HepG2 (cell line): ENCODE results near the gene SLBP. TPM values are rescaled to one million over a fixed set of nuclear protein-coding genes. Genes with fewer than 3 reads are reported as not detected.

ENCODE experiments used
- ATAC-seq: fragments of 200-7000 bp; cut with Tn5 transposase; 3 replicates; pipeline ENCODE4 v1.9.1; 2020; ENCODE audit warnings: mild to moderate bottlenecking, moderate library complexity
- BruUV-seq: library from RNA; stranded (reverse); fragments of 400-500 nt; replicated peaks from 2 replicates; lab custom pipeline; 2021; lab: Mats Ljungman, UMichigan
- CTCF ChIA-PET: fragments of 300-600 bp; formaldehyde crosslinking; extraction: SDS; loops from one replicate; lab custom pipeline; 2021; ENCODE audit warnings: low total read pairs, inconsistent platforms, low intra/inter-chr PET ratio; lab: Yijun Ruan, JAX
- POLR2A ChIA-PET: fragments of 350-600 bp; sonication (Branson Sonifier 250); formaldehyde crosslinking; loops from one replicate; lab custom pipeline; 2020; ENCODE audit warnings: antibody characterized with exemption, inconsistent platforms; lab: Yijun Ruan, JAX
- DNase-seq: peaks from one replicate; pipeline ENCODE4 v3.0.0-alpha.2; 2015; ENCODE audit warnings: low spot score
- FAIRE-seq: peaks from 3 replicates; lab custom pipeline; 2011; peaks lifted over from hg19 to GRCh38; lab: Jason Lieb, UNC
- H2AFZ ChIP-seq: one replicate; pipeline ENCODE4 v1.6.1; 2011; ENCODE audit warnings: low read length, inconsistent platforms
- H3K27ac ChIP-seq: fragments of 300-600 bp; 3 replicates; pipeline ENCODE4 v1.8.0; 2011; ENCODE audit warnings: mixed run types, mild to moderate bottlenecking, mixed read lengths, low read length, inconsistent platforms; ENCODE audit not compliant: insufficient read depth; ENCODE audit errors: extremely low read length
- H3K27me3 ChIP-seq, 2 experiments: fragments of 200-600 bp in 1 of 2; 2 replicates in 1 of 2; 3 replicates in 1 of 2; pipeline versions ENCODE4 v1.6.0 to v1.8.0; 2011; ENCODE audit warnings: low read length in 2 of 2, mild to moderate bottlenecking in 2 of 2, moderate library complexity in 2 of 2, inconsistent platforms in 1 of 2; ENCODE audit not compliant: insufficient read depth in 2 of 2, control insufficient read depth in 1 of 2
- H3K36me3 ChIP-seq, 2 experiments: fragments of 200-600 bp in 1 of 2; replicated peaks in 1 of 2; 2 replicates in 1 of 2; 3 replicates in 1 of 2; pipeline versions ENCODE4 v1.5.1 to v1.8.0; 2011; ENCODE audit warnings: low read length in 2 of 2, inconsistent platforms in 1 of 2; ENCODE audit not compliant: insufficient read depth in 2 of 2, control insufficient read depth in 1 of 2
- H3K4me1 ChIP-seq: 2 replicates; pipeline ENCODE4 v1.5.1; 2012; ENCODE audit warnings: low read length, inconsistent platforms; ENCODE audit not compliant: insufficient read depth
- H3K4me2 ChIP-seq: 2 replicates; pipeline ENCODE4 v1.6.0; 2011; ENCODE audit warnings: low read depth, low read length, inconsistent platforms
- H3K4me3 ChIP-seq, 3 experiments: fragments of 200-600 bp in 1 of 3; sonication (generic), shearing (Covaris generic) in 1 of 3; replicated peaks in 1 of 3; 2 replicates each; pipeline ENCODE4 v1.5.1; 2011 to 2016; ENCODE audit warnings: low read length in 3 of 3, inconsistent platforms in 2 of 3, low read depth in 2 of 3, mild to moderate bottlenecking in 2 of 3, control low read depth in 1 of 3, mixed read lengths in 1 of 3; ENCODE audit not compliant: insufficient read depth in 1 of 3
- H3K79me2 ChIP-seq: one replicate; pipeline ENCODE4 v1.6.1; 2011; ENCODE audit warnings: low read length, inconsistent platforms; ENCODE audit not compliant: insufficient read depth
- H3K9ac ChIP-seq: 2 replicates; pipeline ENCODE4 v1.6.0; 2011; ENCODE audit warnings: mild to moderate bottlenecking, low read depth, low read length, inconsistent platforms; ENCODE audit not compliant: insufficient read depth
- H3K9me3 ChIP-seq: 2 replicates; pipeline ENCODE4 v1.5.1; 2012; ENCODE audit warnings: mild to moderate bottlenecking, low read length
- H4K20me1 ChIP-seq: 2 replicates; pipeline ENCODE4 v1.6.0; 2011; ENCODE audit warnings: inconsistent platforms, mild to moderate bottlenecking, low read length, moderate library complexity; ENCODE audit not compliant: insufficient read depth
- EED ChIP-seq: sonication (generic); formaldehyde crosslinking; IDR thresholded peaks from 2 replicates; pipeline ENCODE4 v1.5.0; 2020; ENCODE audit warnings: mild to moderate bottlenecking, missing genetic modification reagents
- MEIS2 ChIP-seq: sonication (generic); formaldehyde crosslinking; IDR thresholded peaks from 2 replicates; pipeline ENCODE4 v1.9.0; 2021; ENCODE audit warnings: mild to moderate bottlenecking, missing genetic modification reagents
- MIER2 ChIP-seq: IDR thresholded peaks from 2 replicates; pipeline ENCODE4 v1.6.1; 2016; ENCODE audit warnings: missing biosample characterization, missing genetic modification reagents
- NCOA5 ChIP-seq: sonication (generic); formaldehyde crosslinking; IDR thresholded peaks from 2 replicates; pipeline ENCODE4 v1.4.0; 2020; ENCODE audit warnings: missing genetic modification reagents
- NCOR1 ChIP-seq: fragments of 200-600 bp; sonication (generic); IDR thresholded peaks from 2 replicates; pipeline ENCODE4 v1.7.0; 2017; ENCODE audit warnings: antibody characterized with exemption, low read length, borderline replicate concordance
- NKX3-1 ChIP-seq: sonication (generic); formaldehyde crosslinking; IDR thresholded peaks from 2 replicates; pipeline ENCODE4 v1.5.0; 2020; ENCODE audit warnings: missing genetic modification reagents
- PHB2 ChIP-seq: fragments of 450-650 bp; IDR thresholded peaks from 2 replicates; pipeline ENCODE4 v1.6.1; 2018; ENCODE audit not compliant: partially characterized antibody
- SRSF9 ChIP-seq: fragments of 200-400 bp; formaldehyde crosslinking; IDR thresholded peaks from 2 replicates; pipeline ENCODE4 v1.6.1; 2018; ENCODE audit warnings: borderline replicate concordance, mild to moderate bottlenecking, low read depth, low read length; ENCODE audit not compliant: insufficient read depth, poor library complexity, severe bottlenecking
- TOPORS ChIP-seq: sonication (generic); formaldehyde crosslinking; IDR thresholded peaks from 2 replicates; pipeline ENCODE4 v1.8.0; 2023; ENCODE audit warnings: mild to moderate bottlenecking, missing genetic modification reagents
- ZFP36L2 ChIP-seq: sonication (generic); formaldehyde crosslinking; IDR thresholded peaks from 2 replicates; pipeline ENCODE4 v1.4.0; 2020; ENCODE audit warnings: missing genetic modification reagents
- ZNF607 ChIP-seq: sonication (generic); formaldehyde crosslinking; IDR thresholded peaks from 2 replicates; pipeline ENCODE4 v1.5.1; 2020; ENCODE audit warnings: missing genetic modification reagents, mild to moderate bottlenecking, borderline replicate concordance
- ZNF616 ChIP-seq: sonication (generic); formaldehyde crosslinking; IDR thresholded peaks from 2 replicates; pipeline ENCODE4 v1.5.0; 2020; ENCODE audit warnings: low read depth, mild to moderate bottlenecking, missing genetic modification reagents
- WGBS: methylation state at CpG from one replicate; pipeline ENCODE4 v1.1.6; 2017; ENCODE audit warnings: low lambda C conversion rate; 5-methylcytosine and 5-hydroxymethylcytosine counted together
- in situ Hi-C: cut with HindIII; loops from 2 replicates; pipeline ENCODE4 v1.10.0; 2017; ENCODE audit warnings: low pct_unique_long_range_greater_than_20kb; ENCODE audit not compliant: extremely low pct_ligation_motif_present
- intact Hi-C: fragments of 100-400 bp; cut with micrococcal nuclease; formaldehyde crosslinking; loops from one replicate; pipeline ENCODE4 v1.10.0; 2022; ENCODE audit not compliant: unreplicated experiment
- polyA plus RNA-seq, 8 experiments: library from polyadenylated mRNA; depleted of rRNA in 3 of 8; stranded (reverse) in 7 of 8; unstranded in 1 of 8; fragments of >200 nt; fragmentation: Illumina TruSeq in 4 of 8; extraction: Trizol in 4 of 8; gene quantifications; 2 replicates each; pipeline versions ENCODE4 v1.2.1 to v1.2.3, GENCODE V29; 2011 to 2016; ENCODE audit warnings: low read depth in 4 of 8, missing spikeins in 1 of 8, mixed read lengths in 1 of 8; ENCODE audit not compliant: insufficient read depth in 1 of 8
- total RNA-seq, 5 experiments: library from RNA; depleted of rRNA; stranded (reverse); fragments of >200 nt; fragmentation: Illumina TruSeq; extraction: Trizol; gene quantifications; 2 replicates each; pipeline ENCODE4 v1.2.3, GENCODE V29; 2016; ENCODE audit warnings: low read depth in 1 of 5
- TF ChIP-seq, protein P1 (sequence below): sonication (generic); formaldehyde crosslinking; conservative IDR thresholded peaks from 2 replicates; pipeline ENCODE4 v1.4.0; 2020; ENCODE audit warnings: missing genetic modification reagents
- TF ChIP-seq, protein P2 (sequence below): IDR thresholded peaks from 2 replicates; pipeline ENCODE4 v1.6.1; 2016; ENCODE audit warnings: mild to moderate bottlenecking
- TF ChIP-seq, protein P3 (sequence below): sonication (generic); formaldehyde crosslinking; IDR thresholded peaks from 2 replicates; pipeline ENCODE4 v1.4.0; 2020; ENCODE audit warnings: missing genetic modification reagents
- TF ChIP-seq, protein P4 (sequence below): sonication (generic); formaldehyde crosslinking; IDR thresholded peaks from 2 replicates; pipeline ENCODE4 v1.8.0; 2022; ENCODE audit warnings: mild to moderate bottlenecking, missing genetic modification reagents; ENCODE audit not compliant: insufficient replicate concordance

The SLBP gene
- total and polyA plus RNA-seq, 2 of the 13 experiments (the other 11 are each of a cell fraction or from before 2014, with no cell fraction given) = 43.9 to 104 TPM

DNA sequence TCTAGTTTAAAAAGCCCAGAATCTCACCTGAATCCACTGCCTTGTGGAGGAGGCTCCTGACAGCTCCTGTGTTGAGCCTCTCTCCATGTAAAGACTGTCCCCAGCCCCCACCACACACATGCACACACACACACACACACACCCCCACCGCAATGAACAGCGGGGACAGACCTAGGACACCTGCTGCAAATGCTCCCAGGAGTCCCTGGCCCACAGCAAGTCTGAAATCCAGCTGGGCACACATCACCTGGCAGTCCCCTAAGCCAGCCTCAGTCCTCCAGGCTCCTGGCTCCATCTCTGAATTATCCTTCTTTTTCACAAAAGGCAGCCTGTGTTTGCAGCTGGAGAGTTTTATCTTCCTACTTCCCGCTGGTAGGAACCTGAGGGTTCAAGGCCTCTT, 21.4 kb downstream of the SLBP start:
- 97% methylated on average over 3 of the region's 3 CpGs for WGBS
- H4K20me1 ChIP-seq = peaks cover 2% of the 10 kb centered on the region; the same call in 1 of the 2 replicates
- H3K4me1 ChIP-seq = peaks cover 2% of the 10 kb centered on the region; the same call in 1 of the 2 replicates
- intact Hi-C loops (no loop called here), in situ Hi-C loops (loop anchor here (5.0 kb wide), 1 partner anchor 37 kb away; no protein-coding TSS in a partner anchor)
- no peak overlapping the region for H2AFZ ChIP-seq
- ChIA-PET CTCF (no interaction called here), POLR2A (interaction anchor here (0.6 to 1.2 kb wide), 2 partner anchors 19 to 79 kb away, joined by 3 to 5 read pairs; no protein-coding TSS in a partner anchor)
- H3K27me3 ChIP-seq = no peaks in the 10 kb centered on the region
- ATAC-seq (no peak), FAIRE-seq (no peak), DNase-seq (no peak)
- no peak overlapping the region for H3K4me3 ChIP-seq
- H3K27ac ChIP-seq = no peak overlapping the region
- H3K9ac ChIP-seq = no peak overlapping the region
- H3K36me3 ChIP-seq = peaks cover 12 to 52% of the 10 kb centered on the region in 2 experiments
- no peak overlapping the region for H3K4me2 ChIP-seq
- H3K79me2 ChIP-seq = no peaks in the 10 kb centered on the region
- no TSS peak for BruUV-seq
- TF ChIP-seq ZNF607 = no peak
- TF ChIP-seq EED (CRISPR knock-in tag) = no peak
- TF ChIP-seq ZNF616 = no peak
- TF ChIP-seq MEIS2 (CRISPR knock-in tag) = no peak
- TF ChIP-seq PHB2 = no peak
- TF ChIP-seq, protein P1, sequence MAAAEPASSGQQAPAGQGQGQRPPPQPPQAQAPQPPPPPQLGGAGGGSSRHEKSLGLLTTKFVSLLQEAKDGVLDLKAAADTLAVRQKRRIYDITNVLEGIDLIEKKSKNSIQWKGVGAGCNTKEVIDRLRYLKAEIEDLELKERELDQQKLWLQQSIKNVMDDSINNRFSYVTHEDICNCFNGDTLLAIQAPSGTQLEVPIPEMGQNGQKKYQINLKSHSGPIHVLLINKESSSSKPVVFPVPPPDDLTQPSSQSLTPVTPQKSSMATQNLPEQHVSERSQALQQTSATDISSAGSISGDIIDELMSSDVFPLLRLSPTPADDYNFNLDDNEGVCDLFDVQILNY (CRISPR knock-in tag) = no peak
- TF ChIP-seq NCOR1 = no peak
- TF ChIP-seq SRSF9 = no peak
- TF ChIP-seq, protein P2, sequence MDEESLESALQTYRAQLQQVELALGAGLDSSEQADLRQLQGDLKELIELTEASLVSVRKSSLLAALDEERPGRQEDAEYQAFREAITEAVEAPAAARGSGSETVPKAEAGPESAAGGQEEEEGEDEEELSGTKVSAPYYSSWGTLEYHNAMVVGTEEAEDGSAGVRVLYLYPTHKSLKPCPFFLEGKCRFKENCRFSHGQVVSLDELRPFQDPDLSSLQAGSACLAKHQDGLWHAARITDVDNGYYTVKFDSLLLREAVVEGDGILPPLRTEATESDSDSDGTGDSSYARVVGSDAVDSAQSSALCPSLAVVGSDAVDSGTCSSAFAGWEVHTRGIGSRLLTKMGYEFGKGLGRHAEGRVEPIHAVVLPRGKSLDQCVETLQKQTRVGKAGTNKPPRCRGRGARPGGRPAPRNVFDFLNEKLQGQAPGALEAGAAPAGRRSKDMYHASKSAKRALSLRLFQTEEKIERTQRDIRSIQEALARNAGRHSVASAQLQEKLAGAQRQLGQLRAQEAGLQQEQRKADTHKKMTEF (CRISPR knock-in tag) = no peak
- no peak for TF ChIP-seq ZFP36L2 (CRISPR knock-in tag)
- TF ChIP-seq NCOA5 (CRISPR knock-in tag) = no peak
- no peak for TF ChIP-seq MIER2 (CRISPR knock-in tag)
- TF ChIP-seq, protein P3, sequence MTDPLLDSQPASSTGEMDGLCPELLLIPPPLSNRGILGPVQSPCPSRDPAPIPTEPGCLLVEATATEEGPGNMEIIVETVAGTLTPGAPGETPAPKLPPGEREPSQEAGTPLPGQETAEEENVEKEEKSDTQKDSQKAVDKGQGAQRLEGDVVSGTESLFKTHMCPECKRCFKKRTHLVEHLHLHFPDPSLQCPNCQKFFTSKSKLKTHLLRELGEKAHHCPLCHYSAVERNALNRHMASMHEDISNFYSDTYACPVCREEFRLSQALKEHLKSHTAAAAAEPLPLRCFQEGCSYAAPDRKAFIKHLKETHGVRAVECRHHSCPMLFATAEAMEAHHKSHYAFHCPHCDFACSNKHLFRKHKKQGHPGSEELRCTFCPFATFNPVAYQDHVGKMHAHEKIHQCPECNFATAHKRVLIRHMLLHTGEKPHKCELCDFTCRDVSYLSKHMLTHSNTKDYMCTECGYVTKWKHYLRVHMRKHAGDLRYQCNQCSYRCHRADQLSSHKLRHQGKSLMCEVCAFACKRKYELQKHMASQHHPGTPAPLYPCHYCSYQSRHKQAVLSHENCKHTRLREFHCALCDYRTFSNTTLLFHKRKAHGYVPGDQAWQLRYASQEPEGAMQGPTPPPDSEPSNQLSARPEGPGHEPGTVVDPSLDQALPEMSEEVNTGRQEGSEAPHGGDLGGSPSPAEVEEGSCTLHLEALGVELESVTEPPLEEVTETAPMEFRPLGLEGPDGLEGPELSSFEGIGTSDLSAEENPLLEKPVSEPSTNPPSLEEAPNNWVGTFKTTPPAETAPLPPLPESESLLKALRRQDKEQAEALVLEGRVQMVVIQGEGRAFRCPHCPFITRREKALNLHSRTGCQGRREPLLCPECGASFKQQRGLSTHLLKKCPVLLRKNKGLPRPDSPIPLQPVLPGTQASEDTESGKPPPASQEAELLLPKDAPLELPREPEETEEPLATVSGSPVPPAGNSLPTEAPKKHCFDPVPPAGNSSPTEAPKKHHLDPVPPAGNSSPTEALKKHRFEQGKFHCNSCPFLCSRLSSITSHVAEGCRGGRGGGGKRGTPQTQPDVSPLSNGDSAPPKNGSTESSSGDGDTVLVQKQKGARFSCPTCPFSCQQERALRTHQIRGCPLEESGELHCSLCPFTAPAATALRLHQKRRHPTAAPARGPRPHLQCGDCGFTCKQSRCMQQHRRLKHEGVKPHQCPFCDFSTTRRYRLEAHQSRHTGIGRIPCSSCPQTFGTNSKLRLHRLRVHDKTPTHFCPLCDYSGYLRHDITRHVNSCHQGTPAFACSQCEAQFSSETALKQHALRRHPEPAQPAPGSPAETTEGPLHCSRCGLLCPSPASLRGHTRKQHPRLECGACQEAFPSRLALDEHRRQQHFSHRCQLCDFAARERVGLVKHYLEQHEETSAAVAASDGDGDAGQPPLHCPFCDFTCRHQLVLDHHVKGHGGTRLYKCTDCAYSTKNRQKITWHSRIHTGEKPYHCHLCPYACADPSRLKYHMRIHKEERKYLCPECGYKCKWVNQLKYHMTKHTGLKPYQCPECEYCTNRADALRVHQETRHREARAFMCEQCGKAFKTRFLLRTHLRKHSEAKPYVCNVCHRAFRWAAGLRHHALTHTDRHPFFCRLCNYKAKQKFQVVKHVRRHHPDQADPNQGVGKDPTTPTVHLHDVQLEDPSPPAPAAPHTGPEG = no peak
- TF ChIP-seq, protein P4, sequence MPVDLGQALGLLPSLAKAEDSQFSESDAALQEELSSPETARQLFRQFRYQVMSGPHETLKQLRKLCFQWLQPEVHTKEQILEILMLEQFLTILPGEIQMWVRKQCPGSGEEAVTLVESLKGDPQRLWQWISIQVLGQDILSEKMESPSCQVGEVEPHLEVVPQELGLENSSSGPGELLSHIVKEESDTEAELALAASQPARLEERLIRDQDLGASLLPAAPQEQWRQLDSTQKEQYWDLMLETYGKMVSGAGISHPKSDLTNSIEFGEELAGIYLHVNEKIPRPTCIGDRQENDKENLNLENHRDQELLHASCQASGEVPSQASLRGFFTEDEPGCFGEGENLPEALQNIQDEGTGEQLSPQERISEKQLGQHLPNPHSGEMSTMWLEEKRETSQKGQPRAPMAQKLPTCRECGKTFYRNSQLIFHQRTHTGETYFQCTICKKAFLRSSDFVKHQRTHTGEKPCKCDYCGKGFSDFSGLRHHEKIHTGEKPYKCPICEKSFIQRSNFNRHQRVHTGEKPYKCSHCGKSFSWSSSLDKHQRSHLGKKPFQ (CRISPR knock-in tag) = no peak
- no peak for TF ChIP-seq TOPORS (CRISPR knock-in tag)
- no peak for TF ChIP-seq NKX3-1 (CRISPR knock-in tag)
- H3K9me3 ChIP-seq = no peaks in the 10 kb centered on the region
